Measurements from ENCODE around the gene CBR4. TPM values are rescaled to one million over a fixed set of nuclear protein-coding genes. Genes with fewer than 3 reads are reported as not detected.

Gene CBR4
- total RNA-seq, 1 experiment from 2014 or later = 33.6 TPM

DNA sequence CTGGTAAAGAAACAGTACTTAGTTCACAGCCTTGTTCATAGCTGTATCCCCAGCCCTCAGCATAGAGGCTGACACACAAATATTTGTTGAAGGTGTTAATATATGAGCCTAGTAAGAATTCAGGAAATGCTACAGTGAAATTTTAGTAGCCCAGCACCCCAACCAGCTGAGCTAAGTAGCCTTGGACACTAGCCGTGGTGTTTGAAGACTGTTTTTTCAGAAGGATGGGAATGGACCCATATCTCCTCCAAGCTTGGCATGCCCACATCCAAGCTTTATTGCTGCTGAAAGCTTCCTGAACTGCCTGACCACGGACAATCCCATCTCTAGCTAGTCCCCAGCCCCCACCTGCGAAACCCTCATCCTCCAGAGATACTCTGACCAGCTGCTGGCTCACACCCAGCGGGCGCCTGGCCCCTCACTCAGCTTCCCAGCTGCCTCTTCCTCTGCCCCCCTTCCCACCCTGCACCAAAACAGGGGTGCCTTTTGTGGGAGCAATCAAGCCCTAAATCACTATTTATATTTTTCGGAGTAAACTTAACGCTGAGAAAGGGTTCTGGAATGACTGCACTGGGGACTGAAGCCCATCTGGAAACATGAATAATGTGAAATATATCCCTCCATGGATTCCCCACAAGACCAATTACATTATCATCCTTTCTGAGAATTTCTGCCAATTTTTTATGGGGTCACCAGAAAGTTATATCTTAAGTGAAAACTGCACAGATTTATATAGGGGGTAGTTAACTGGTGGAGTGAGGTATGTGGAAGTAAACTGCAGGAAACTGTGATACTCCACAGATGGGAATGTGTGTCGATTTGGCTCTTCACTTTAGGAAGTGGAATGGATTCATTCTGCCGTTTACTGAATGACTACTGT lies 41.1 kb upstream of the CBR4 start:
- Histone ChIP-seq H3K18ac (ENCODE audit: insufficient read length, low read depth, low read length) (no peak overlapping the region), H3K79me1 (ENCODE audit: insufficient read depth, low read depth, low read length, poor library complexity, severe bottlenecking) (no peaks in the 10 kb centered on the region), H2BK12ac (ENCODE audit: insufficient read length, low read depth, low read length) (no peak overlapping the region), H3K56ac (ENCODE audit: insufficient read length, low read depth, low read length) (no peak overlapping the region), H3K14ac (ENCODE audit: insufficient read depth, low read length) (no peak overlapping the region), H2BK5ac (ENCODE audit: insufficient read length, low read length) (no peak overlapping the region), H2AFZ (ENCODE audit: low read length) (no peak overlapping the region), H2BK20ac (ENCODE audit: low read depth, low read length, poor library complexity, severe bottlenecking) (no peak overlapping the region), H3K4me2 (ENCODE audit: insufficient read depth, insufficient read length, low read length) (no peak overlapping the region), H4K5ac (ENCODE audit: insufficient read length, low read depth, low read length) (no peak overlapping the region), H3K79me2 (ENCODE audit: insufficient read depth, low read length) (no peaks in the 10 kb centered on the region), H4K8ac (replicated peaks; ENCODE audit: insufficient read length, low read depth, low read length) (no peak overlapping the region), H2BK15ac (ENCODE audit: low read depth, low read length) (no peak overlapping the region), H4K20me1 (ENCODE audit: control insufficient read depth, insufficient read depth, insufficient read length) (no peaks in the 10 kb centered on the region), H3T11ph (ENCODE audit: low read length) (no peak overlapping the region), H3K4ac (ENCODE audit: low read depth, low read length) (no peak overlapping the region), H2BK120ac (ENCODE audit: low read depth, low read length, poor library complexity, severe bottlenecking) (no peak overlapping the region), H3K23me2 (ENCODE audit: insufficient read length, low read depth, low read length, poor library complexity, severe bottlenecking) (no peaks in the 10 kb centered on the region), H3K9ac (ENCODE audit: extremely low read depth, insufficient read length, low read length) (no peak overlapping the region), H3K23ac (ENCODE audit: insufficient read length, low read depth, low read length) (no peak overlapping the region), H3K27me3 (ENCODE audit: insufficient read depth, low read length) (no peaks in the 10 kb centered on the region), H2AK5ac (ENCODE audit: insufficient read length, low read length) (no peak overlapping the region), H3K27ac (ENCODE audit: insufficient read length, low read depth, low read length) (no peak overlapping the region), H3K4me1 (ENCODE audit: insufficient read depth, low read length) (no peaks in the 10 kb centered on the region), H4K91ac (ENCODE audit: insufficient read length, low read depth, low read length) (no peak overlapping the region), H3K9me3 (ENCODE audit: control insufficient read depth, low read depth, low read length) (no peaks in the 10 kb centered on the region)
- no CpG with 5 or more reads among the region's 9 CpGs for WGBS (ENCODE audit: extremely low coverage, insufficient read length, low lambda C conversion rate)
- H3K4me3 Mint-ChIP-seq = no peak overlapping the region
- no peaks in the 10 kb centered on the region for H3K36me3 Mint-ChIP-seq (ENCODE audit: insufficient read depth in 1 of 3, low read depth in 3 of 3)
- H3K4me1 Mint-ChIP-seq = peaks cover 10 to 12% of the 10 kb centered on the region in 2 experiments
- DNase-seq = no peak
- no peaks in the 10 kb centered on the region for H3K9me3 Mint-ChIP-seq
- H3K27me3 Mint-ChIP-seq (ENCODE audit: low read depth) = 0 out of 2 replicates have a peak, but pooled peaks cover 2% of the 10 kb centered on the region
- TF ChIP-seq, protein P1, sequence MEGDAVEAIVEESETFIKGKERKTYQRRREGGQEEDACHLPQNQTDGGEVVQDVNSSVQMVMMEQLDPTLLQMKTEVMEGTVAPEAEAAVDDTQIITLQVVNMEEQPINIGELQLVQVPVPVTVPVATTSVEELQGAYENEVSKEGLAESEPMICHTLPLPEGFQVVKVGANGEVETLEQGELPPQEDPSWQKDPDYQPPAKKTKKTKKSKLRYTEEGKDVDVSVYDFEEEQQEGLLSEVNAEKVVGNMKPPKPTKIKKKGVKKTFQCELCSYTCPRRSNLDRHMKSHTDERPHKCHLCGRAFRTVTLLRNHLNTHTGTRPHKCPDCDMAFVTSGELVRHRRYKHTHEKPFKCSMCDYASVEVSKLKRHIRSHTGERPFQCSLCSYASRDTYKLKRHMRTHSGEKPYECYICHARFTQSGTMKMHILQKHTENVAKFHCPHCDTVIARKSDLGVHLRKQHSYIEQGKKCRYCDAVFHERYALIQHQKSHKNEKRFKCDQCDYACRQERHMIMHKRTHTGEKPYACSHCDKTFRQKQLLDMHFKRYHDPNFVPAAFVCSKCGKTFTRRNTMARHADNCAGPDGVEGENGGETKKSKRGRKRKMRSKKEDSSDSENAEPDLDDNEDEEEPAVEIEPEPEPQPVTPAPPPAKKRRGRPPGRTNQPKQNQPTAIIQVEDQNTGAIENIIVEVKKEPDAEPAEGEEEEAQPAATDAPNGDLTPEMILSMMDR (conservative IDR thresholded peaks at IDR 0.05) = no peak
- H3K27ac Mint-ChIP-seq = peak overlapping the region in 1 of 3 experiments; percentile 83; a peak in 1 of 7 replicates
